Measurements from ENCODE around the gene TM2D1. TPM values are rescaled to one million over a fixed set of nuclear protein-coding genes. Genes with fewer than 3 reads are reported as not detected.

The TM2D1 gene
- total RNA-seq, 1 experiment from 2014 or later = 60.2 TPM

- no peak for DNase-seq (ENCODE audit: low read depth)
Measured at GRCh38 chr1:61644303-61644702, 80.6 kb downstream of the TM2D1 start.

- no peak for DNase-seq (ENCODE audit: low read depth)
Measured at GRCh38 chr1:61642475-61643232, 82.3 kb downstream of the TM2D1 start.

GRCh38 chr1:61641578-61642336, 83.2 kb downstream of the TM2D1 start:
- DNase-seq (ENCODE audit: low read depth) = peak; percentile 31

GRCh38 chr1:61640531-61641530, 84.1 kb downstream of the TM2D1 start:
- DNase-seq (ENCODE audit: low read depth) = no peak

DNA sequence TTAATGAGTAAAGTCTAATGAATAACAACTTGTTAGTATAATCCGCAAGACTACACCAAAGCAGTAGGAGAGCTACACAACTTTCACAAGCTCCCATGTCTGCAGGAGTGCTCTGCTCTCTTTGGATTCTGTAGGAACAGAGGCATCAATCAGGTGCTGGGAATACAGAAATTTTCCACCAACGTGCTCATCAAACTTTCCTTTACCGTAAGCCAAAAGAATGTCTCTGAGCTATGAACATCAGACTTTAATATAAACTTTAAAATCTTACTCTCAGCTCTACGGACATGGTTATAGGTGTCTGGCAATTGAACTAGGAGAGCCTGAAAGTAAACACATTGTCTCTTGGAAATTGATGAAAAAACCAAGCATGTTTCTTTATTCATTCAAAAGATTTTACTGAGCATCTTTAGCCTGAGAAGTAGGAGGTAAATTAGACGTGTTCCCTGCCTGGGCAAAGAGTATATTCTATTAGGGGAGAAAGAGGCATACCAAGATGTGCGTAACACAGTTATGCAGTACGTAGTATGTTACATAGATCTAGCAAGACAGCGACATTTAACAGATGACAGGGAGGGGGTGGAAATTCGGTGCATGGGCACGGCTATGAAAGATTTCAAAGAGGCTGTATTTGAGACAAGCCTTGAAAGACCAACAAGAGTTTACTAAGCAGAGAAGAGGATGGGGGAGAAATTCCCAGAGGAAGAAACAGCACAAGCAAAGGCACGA, 85.2 kb downstream of the TM2D1 start:
- no peak for DNase-seq (ENCODE audit: low read depth)

DNA sequence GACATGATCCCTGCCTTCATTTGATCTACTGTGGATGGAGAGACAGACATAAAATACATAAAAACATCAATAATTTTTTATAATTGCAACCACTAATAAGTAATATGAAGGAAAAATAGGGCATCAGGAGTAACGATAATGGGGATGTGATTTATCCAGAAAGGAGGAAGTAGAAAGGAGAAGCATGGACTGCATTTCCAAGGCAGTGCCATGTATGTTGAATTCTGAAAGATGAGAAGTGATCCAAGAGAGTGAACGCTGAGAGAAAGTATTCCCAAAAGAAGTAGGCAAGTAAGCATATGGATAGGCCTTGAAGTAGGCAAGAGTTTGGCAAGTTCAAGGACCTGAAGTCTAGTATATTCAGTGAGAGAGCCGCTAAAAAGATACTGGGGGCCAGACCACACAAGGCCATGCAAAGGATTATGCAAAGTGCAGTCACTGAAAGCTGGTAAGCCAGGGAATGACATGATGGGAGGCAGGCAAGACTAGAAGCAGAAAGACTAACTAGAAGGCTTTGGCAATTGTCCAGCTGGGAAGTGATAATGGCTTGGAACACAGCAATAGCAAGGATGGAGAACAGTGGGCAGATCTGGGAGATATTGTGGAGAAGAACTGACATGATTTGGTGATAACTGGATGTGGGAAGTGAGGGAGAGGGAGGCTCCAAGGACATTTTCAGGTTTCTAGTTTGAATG, 85.9 kb downstream of the TM2D1 start:
- no peak for DNase-seq (ENCODE audit: low read depth)

GRCh38 chr1:61638296-61638695, 86.6 kb downstream of the TM2D1 start:
- peak; percentile 3 for DNase-seq (ENCODE audit: low read depth)

DNA sequence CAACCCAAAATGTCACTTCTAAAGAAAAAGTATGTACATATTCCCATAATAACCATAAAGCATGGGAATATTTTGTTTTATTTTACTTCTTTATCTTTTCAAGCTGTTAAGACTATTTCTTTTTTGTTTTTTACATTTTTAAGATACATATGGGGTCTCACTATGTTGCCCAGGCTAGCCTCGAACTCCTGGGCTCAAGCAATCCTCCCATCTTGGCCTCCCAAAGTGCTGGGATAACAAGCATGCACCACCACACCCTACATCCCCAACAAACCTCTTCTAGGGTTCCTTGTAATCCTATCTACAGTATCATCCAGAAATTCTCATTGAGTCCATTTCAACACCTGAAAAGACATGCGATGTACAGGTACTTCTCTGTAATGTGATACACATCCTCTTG, 87.5 kb downstream of the TM2D1 start:
- DNase-seq (ENCODE audit: low read depth) = no peak

GRCh38 chr1:61636814-61637213, 88.1 kb downstream of the TM2D1 start:
- DNase-seq (ENCODE audit: low read depth) = no peak

- DNase-seq (ENCODE audit: low read depth) = no peak
Measured at GRCh38 chr1:61636376-61636775, 88.6 kb downstream of the TM2D1 start.

GRCh38 chr1:61635557-61635956, 89.4 kb downstream of the TM2D1 start:
- no peak for DNase-seq (ENCODE audit: low read depth)

DNA sequence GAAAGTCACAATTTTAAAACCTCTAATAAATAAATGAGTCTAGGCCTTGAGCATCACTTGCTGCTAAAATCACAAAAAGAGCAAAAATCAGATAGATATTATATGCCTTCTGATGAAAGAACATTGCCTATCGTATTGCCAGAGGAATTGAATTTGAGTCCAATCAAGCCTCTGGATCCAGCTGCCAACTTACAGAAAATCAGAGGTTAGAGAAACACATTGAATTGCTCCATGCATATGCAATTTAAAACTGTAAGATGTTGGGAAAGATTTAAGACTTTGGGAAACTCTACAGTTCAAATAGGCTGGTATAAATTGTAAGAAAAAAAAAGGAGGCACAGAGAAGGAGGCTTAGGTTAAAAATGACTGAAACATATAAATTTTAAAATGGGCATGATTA, 93.5 kb downstream of the TM2D1 start:
- no peak for DNase-seq (ENCODE audit: low read depth)

Other genes with a start within 250 kb of the TM2D1 start
- gene PATJ, start 17.3 kb upstream of the TM2D1 start, total RNA-seq (2014; rRNA removed) = 1.3 and 1.6 TPM in 2 replicates